ENCODE results near the gene PRKCD.

PRKCD gene

DNA sequence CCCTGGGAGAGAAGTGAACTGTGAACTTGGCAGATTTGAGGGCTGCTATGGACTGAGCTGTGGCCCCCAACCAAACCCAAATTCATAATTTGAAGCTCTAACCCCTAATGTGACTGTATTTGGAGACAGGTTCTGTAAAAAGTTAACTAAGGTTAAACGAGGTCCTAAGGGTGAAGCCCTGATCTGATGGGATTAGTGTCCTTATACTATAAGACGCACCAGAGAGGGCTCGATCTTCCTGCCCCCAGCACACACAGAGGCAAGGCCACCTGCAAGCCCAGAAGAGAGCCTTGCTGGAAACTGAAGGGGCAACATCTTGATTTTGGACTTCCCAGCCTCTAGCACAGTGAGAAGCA lies 60.8 kb downstream of the PRKCD start:
- DNase-seq = no peak

DNA sequence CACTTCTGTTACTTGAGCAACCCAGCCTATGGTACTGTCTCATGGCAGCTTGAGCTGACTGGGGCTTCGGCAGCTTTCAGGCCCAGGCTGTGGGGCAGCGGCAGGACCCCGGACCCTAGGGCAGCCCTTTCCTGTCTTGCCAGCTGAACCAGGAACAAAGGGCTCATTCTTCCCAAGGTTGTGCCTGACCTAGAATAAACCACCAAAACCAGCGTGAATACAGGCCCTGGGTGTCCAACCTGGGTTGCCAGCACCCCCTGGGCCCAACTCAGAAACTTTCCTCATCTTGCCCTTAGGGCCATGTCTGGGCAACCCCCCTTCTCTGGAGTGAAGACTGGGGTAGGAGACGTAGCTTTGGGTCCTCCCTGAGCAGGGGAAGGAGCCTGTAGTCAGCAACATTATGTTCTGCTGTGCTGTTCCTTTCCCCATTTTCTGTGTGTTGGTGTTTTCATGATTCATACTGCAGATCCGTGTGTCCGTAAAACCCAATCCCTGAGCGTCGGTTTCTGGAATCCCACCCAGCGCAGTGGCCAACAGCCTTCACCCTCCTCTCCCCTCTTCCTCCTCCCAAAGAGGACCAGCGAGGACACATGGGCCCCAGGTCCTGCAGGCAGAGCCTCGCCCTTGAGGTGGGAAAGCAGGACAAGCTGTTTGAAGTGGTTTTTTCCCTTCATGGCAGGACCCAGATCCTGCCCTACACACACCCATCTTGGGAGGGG lies 61.3 kb downstream of the PRKCD start:
- no peak for DNase-seq

DNA sequence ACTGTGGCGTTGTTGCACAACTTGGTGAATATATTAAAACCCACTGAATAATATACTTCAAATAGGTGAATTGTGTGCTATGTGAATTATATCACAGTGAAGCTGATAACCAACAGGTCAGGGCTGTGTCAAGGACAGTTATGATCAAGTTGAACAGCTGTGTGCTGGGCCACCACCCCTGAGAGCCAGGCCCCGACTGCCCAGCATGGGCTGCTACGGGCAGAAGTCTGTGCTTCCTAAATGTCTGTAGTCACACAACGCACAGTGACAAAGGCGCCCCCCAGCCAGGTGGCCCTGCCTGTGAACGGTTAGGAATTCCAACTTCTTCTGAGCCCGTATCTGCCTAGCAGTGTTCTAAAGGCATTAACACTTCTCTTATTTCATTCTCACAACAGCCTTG lies 62.0 kb downstream of the PRKCD start:
- DNase-seq = no peak

DNA sequence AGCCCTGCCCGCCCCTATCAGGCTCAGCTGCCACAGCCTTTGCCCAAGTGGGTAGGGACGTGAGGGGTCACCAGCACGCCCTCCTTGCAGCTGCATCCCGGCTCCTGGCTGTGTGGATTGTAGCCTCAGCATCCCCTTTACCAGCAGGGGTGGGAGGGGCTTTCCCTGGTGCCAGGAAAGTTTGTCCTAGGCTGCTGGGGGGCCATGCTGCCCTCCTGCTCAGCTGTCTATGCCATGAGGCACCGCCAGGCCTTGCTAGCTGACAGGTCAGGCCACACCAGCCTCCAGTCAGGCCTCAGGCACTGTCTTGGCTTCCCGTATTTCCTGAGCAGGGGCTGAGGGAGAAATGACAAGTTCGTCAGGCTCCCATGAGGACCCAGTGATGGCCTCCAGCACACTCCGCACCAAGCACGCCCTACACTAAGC lies 62.5 kb downstream of the PRKCD start:
- no peak for DNase-seq

DNA sequence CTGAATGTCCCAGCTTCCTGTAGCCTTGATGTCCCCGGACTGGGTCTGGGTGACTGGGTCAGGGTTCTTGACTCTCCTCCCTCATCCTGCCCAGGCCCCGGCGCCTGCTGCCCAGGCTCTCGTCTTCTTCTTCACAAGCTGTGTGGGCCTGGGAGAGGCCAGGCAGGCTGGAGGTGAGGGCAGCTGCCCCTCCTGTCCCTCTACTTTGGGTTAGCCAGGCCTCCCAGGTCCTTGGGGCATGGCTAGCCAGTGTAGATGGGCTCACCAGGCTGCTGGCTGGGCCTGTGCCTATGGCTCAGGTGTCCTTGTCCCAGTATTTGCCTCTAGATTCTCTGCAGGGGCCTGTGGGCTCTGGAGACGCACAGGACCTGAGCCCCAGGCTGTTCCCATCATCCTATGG lies 63.0 kb downstream of the PRKCD start:
- no peak for DNase-seq

DNA sequence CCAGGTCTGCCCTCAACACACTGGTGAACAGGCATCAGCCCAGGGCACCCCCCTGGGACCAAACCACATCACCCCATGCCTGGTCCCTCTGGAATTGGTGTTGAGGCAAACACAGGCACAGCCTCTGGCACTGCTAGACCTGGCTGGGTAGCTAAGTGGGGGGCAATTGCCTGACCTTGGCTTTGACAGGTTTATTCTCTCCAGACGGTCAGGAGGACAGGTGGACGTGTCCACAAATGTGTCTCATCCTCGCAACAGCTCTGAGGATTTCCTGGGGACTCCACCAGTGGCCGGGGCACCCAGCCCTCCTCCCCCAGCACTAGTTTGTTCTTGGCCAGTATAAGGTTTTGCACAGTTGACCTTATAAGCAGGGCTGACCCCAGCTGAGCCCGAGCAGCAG lies 63.5 kb downstream of the PRKCD start:
- no peak for DNase-seq

DNA sequence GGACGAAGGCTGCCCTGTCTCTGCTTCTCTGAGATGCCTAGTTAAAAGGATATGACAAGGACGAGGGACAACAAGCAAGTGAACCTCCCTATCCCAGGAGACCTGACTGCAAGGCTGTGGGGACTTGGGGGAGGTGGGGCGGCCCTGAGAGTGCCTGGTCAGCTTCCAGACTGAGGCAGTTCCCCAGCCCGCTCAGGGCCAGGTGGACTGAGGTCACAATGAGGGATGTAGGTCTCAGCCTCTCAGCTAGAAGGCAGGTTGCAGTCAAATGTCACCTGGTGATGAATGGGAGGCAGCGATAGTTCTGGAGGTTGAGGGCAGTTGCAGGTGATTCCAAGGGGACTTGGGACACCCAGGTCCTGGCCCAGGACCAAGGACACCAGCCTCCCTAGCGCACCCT lies 64.2 kb downstream of the PRKCD start:
- no peak for DNase-seq

DNA sequence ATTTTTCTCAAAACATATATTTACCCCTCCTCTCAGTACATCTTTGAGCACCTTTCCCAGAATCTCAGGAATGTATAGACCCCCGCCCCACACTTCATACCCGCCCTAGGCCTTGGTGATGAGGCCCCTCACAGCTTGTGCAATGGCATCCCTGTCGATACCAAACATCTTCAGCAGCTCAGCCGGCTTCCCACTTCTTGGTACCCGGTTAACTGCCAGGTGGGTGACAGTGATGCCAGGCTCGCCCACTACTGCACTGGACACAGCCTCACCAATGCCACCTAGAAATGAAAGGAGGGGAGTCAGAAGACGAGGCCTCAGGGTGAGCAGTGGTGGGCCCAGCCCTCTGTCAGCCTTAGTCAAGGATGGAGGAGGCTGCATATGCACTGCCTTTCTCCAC lies 64.6 kb downstream of the PRKCD start:
- DNase-seq = no peak

DNA sequence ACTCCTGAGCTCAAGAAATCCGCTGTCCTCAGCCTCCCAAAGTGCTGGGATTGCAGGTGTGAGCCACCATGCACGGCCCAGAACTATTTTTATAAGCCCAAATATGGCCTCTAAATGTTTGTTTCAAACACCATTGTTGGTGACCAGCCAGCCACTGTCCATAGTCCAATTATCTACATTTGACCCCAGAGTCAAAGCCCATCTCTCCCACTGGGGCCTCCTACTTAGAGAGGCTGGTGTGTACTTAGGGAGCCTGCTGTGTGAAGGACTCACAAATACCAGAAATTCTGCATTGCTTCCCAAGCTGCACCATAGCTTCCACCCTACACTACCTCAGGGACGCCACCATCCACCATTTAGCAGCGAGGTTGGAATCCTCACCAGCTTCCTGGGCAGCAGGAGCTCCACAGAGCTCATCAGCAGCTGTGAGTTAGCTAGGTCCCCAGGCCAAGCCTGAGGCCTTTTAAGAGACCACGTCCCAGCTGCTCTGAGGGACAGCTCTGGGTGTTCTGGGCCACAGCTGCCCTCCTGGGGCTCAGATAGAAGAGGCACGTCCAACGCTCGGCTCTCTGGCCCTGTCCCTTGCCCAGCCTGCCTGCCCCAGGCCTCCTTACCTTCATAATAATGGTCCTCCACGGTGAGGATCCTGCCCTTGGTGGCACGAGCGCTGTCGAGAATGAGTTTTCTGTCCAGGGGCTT lies 65.3 kb downstream of the PRKCD start:
- no peak for DNase-seq

DNA sequence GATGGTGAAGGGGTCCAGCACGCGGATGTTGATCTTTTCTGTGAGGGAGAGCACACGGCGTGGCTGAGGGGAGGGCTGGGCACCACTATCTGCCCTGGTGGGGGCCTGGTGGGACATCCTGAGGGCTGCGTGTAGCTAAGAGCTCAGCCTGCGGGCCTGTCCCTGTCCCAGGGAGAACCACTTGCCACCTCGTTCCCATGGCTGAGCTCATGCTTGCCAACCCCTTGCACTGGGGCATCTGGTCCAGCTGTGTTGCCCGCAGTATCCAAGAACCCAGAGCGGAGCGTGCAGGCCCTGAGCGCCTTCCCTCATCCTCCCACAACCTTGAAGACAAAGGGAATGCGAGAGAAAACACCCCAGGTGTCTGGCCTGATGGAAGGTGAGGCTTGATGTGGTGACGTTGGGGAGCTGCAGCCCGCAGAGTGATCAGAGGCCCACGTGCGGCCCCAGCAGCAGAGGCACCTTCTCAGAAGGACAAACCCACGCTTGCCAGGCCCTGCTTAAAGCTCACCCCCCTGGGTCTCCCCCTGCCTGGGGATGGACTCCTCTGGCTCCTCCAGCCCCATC lies 65.9 kb downstream of the PRKCD start:
- DNase-seq = no peak

DNA sequence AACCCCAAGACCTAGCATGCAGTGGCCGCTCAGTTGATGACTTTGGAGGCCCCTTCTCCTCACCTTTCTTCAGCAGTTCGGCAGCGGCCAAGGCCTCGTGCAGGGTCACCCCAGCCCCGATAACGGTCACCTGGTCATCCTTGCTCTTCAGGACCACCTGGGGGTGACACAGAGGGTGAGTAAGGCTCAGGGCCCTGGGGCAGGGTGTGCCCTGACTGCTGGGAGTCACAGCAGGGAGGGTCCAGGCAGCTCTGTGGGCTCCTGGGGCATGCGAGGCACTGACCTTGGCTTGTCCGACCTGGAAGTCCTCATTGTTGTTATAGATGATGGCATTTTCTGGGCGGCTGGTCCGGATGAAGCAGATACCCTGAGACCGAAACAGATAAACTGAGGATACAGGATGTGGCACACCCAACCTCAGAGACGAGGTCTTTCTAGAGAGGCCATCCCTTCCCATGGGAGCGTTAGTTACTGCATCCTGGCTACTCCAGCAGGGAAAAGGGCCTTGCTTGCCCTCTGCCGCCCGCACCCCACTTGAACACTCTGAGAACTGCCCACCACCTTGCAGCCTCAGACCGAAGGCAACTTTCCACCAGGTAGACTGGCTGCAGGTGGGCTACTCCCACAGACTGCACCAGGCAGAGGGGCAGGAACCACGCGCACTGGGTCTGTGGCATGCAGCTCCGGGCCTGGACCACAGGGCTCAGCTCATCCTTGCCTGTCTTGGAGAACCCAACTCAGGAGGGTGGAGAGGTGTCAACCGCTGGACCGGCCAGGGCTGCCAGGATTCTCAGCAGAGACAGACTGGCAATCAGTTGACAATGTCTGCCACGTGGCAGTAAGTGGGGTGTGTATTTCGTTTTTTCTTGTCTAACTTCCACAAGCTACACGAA lies 67.2 kb downstream of the PRKCD start:
- DNase-seq = no peak

DNA sequence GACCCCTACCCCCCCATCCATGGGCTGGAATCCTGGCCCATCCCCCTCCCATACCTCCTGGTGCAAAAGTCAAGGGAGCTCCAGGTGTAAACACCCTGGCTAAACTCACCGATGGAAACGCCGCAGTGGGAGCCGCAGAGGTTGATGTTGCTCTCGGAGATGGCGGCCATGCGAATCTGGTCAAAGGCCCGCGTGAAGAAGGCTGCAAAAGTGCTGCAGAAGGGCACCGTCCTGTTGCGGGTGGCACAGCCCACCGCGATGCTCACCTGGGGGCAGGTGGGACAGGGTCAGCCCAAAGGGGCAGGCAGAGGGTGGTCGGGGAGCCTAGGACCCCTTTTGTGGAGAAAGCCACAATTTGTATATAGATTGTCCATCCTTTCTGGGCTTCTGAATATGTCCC lies 68.2 kb downstream of the PRKCD start:
- no peak for DNase-seq

DNA sequence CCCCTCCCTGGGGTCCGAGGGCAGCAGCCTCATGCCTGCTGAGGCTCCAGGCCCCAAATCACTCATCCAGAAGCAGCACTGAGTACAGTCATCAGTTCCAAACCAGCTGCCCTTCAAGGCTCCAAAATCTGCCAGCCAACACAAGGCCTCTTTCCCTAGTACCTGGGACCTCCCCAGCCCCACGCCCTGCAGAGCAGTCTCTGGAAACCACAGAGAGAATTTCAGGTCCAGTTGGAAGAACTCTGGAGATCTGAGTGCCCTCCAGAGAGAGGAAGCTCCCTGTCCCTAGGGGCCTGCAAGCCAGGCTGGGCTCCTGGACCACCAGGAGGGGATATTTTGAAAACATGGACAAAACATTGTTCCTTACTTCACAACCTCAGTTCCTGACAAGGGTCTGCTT lies 68.6 kb downstream of the PRKCD start:
- DNase-seq = no peak

DNA sequence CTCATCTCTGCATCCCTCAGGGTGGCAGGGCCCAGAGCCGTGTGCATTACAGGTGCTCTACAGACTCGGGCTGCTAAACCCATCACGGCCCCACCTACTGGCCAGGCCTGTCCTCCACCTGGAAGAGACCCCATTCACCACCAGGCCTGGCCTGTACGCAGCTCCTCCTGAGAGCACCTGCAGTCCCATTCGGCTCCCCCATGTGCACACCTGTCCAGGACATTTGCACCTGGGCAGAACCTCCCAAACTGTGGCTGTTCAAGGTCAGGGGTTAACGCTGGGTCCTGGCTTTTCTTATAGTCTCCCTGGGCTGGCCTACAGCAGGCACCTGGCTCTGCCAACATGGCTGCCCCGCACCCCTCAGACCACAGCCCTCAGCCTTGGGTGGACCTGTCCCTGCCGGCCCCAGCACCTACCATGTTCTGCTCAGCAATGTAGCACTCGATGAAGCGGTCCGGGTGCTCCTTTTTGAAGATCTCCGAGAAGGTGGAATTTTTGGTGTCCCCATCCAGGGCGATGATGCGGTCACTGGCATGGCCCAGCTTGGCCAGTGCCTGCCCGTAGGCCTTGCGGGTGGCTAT lies 69.1 kb downstream of the PRKCD start:
- no peak for DNase-seq

DNA sequence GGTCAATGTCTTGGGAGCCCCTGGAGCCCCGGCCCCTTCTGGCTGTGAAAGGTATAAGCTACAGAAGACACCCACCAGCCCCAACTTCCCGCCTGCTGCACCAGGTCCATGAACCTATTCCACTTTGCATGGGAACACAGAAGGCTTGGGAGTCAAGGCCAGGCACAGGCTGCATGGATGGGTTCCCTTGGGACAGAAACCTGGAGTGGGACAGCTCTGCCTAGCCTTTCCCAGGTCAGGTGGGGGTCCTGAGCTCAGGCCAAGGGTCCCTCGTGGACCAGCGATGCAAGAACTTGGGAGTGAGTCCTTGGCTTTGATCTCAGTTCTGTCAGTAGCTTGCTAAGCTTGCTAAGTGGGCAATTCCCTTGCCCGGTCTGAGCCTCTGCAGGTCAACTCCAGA lies 69.8 kb downstream of the PRKCD start:
- no peak for DNase-seq

DNA sequence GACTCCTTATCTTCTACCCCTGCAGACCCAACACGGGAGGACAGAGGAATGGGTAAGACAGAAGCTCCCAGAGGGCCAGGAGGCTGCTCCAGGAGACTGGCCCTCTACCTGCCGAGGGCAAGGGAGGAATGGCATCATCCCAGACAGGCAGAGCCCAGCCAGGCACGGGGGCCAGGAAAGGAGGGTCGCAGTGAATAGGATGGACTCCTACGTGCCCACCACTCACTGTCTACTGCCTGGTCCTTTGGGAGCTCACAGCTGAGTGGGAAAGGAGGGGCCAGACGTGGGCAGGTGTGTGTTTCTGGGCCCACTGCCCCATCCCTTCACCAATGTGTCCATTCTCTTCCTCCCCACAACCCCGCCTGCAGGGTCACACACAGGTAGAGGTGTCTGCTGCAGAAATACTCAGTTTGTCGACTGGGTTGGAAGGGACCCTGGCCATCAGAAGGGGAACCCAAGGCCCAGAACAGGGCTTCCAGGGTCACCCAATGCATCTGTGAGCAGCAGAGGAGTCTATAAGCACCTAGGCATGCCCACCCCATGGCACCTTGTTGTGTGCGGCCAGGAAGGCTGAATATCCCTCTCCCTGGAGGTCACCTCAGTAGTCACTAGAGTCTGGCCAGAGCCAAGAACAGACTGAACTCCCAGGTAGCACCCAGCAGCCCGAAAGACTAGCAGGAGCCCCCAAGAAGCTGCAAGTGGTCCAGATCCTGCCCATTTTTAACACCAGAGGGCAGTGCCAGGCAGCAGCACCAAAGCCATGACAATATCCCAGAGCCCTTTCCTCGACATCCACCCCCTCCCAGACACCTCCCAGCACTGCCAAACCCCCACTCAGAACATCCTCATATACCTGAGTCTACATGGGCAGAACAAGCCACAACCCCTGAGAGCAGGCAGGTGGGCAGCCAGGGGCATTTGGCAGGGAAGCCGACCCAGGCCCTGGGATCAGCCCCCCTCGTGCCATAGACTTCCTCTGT lies 70.8 kb downstream of the PRKCD start:
- no peak for DNase-seq

DNA sequence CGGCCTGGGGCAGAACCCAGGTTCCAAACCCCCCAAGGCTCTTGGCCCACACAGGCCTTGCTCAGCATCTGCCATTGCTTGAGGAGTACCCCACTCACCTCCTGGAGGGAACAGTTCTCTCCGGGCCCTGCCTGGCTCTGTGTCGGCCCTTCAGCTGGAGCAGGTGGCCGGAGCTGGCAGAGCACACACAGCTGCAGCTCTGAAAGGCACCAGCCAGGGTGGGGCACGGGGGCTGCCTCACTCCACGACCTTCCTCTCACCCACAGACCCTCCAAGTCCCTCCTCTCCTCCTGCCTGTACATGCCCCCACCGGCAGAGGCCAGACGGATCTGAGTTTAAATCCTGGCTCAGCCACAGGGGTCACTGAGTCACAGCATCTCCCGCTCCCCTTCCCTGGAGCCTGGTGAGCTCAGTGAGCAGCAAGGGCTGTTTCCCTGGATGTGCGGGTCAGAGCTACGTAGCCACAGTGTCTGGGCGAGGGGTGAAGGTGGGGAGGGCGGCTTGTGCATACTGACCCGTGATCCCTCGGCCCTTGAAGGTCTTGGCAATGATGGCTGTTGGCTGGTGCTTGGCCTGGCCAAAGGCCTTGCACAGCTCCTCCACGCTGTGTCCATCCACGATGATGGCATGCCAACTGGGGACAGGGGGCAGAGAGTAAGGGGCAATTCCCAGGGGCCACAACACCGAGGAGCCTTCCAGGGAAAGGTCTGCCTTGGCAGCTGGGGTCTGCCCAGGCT lies 71.8 kb downstream of the PRKCD start:
- no peak for DNase-seq

DNA sequence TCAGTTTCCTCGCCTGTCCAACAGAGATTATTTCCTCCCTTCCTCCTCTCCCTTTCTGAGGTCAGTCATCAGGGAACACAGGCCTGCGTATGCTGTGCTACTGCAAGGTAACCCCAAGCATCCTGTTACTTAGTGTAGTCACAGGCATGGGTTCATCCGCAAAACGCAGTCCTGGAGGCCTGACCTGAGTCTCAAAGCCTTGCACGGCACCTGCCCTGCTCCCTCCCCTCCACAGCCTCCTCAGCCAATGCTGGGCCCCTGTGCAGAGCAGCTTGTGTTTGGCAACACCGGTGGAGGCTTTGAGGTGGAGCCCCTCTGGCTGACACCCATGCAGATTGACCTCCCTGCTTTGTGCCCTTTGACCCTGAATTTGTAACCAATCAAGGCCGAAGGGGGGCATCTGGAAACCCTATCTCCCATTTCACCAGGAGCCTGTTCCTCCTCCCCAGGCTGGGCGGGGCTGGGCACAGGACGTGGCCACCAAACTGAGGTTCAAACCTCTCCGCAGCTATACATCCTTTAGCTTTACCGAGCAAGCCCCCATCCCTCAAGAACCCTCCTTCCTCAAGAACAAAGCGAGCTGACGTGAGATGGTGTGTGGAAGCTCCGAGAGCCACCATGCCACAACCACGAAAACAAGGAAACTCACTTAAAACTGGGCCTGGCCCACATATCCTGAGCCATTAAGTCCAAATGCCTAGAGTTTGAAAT lies 73.3 kb downstream of the PRKCD start:
- DNase-seq = no peak

DNA sequence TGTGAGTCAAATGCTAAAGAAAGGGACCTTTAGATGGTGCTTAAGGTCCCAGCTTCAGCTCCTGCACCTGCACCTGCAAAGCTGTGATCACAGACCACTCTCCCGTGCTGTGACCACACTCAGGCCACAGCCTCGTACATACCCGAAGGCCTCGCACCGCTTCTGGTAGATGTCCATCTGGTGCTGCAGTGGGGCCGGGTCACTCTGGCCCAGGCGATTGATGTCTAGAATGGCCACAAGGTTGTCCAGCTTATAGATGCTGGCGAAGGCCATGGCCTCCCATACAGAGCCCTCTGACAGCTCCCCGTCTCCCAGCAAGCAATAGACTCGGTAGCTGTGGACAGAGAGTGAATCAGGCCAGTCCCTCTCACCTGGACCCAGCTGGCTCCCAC lies 73.8 kb downstream of the PRKCD start:
- DNase-seq = no peak

DNA sequence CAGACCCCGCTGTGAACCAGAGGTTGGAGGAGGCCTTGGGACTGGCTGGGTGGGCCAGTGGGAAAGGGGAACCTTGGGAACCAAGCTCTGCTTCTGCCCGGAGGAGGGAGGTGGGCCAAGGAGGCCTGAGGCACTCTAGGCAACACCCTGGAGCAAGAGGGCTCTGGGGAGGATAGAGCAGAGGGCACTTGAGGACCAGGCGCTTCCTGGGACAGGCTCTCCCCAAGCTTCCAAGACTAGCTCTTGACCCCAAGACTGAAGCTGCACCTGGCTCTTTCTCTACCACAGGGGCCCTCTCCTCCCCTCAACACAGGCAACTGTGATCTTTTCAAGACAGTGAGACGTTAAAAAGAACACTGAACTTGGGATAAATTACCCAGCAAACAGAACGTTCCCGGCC lies 74.5 kb downstream of the PRKCD start:
- no peak for DNase-seq

Measured in effector CD4-positive, alpha-beta T cell (primary cell).